Neural cell (in vitro differentiated cells): ENCODE data around the gene RAB3B. TPM values are rescaled to one million over a fixed set of nuclear protein-coding genes. Genes with fewer than 3 reads are reported as not detected.

Experiments
- H2AFZ ChIP-seq: fragments of 200-600, 300-800 bp; sonication (generic), shearing (Covaris generic); 2 replicates; pipeline ENCODE4 v1.6.0; 2014; ENCODE audit warnings: low read depth, mild to moderate bottlenecking, antibody characterized with exemption, low read length, moderate library complexity
- H3F3A ChIP-seq: fragments of 200-600 bp; shearing (Covaris generic); 2 replicates; pipeline ENCODE4 v1.6.1; 2016; ENCODE audit warnings: mild to moderate bottlenecking, moderate library complexity, mixed read lengths, antibody characterized with exemption, low read length; ENCODE audit not compliant: insufficient read depth, poor library complexity, severe bottlenecking
- H3K27ac ChIP-seq: fragments of 200-600, 300-800 bp; sonication (generic), shearing (Covaris generic); 2 replicates; pipeline ENCODE4 v1.5.1; 2014; ENCODE audit warnings: mild to moderate bottlenecking, low read length, moderate library complexity
- H3K27me3 ChIP-seq: fragments of 300-800, 200-600 bp; sonication (generic), shearing (Covaris generic); 2 replicates; pipeline ENCODE4 v1.6.0; 2014; ENCODE audit warnings: mild to moderate bottlenecking, low read depth, low read length, moderate library complexity; ENCODE audit not compliant: insufficient read depth
- H3K36me3 ChIP-seq: fragments of 300-800, 200-600 bp; sonication (generic), shearing (Covaris generic); 2 replicates; pipeline ENCODE4 v1.5.1; 2014; ENCODE audit warnings: mild to moderate bottlenecking, antibody characterized with exemption, low read length, moderate library complexity; ENCODE audit not compliant: insufficient read depth
- H3K4me2 ChIP-seq: fragments of 300-800, 200-600 bp; sonication (generic), shearing (Covaris generic); 2 replicates; pipeline ENCODE4 v1.6.0; 2014; ENCODE audit warnings: mild to moderate bottlenecking, low read length
- H3K4me3 ChIP-seq: fragments of 300-800, 200-600 bp; sonication (generic), shearing (Covaris generic); 2 replicates; pipeline ENCODE4 v1.5.1; 2014; ENCODE audit warnings: mild to moderate bottlenecking, low read length, moderate library complexity
- H3K79me2 ChIP-seq: fragments of 200-600 bp; shearing (Covaris generic); replicated peaks from 2 replicates; pipeline ENCODE4 v1.6.0; 2014; ENCODE audit warnings: mild to moderate bottlenecking, low read length, moderate library complexity; ENCODE audit not compliant: insufficient read depth
- H3K9ac ChIP-seq: fragments of 300-800, 200-600 bp; sonication (generic), shearing (Covaris generic); 2 replicates; pipeline ENCODE4 v1.6.1; 2016; ENCODE audit warnings: mild to moderate bottlenecking, low read length, mixed read lengths
- H3K9me2 ChIP-seq: fragments of 200-600 bp; shearing (Covaris generic); 2 replicates; pipeline ENCODE4 v1.6.1; 2016; ENCODE audit warnings: mild to moderate bottlenecking, low read length, mixed read lengths; ENCODE audit not compliant: insufficient read depth
- H3K9me3 ChIP-seq: fragments of 200-600, 300-800 bp; sonication (generic), shearing (Covaris generic); 2 replicates; pipeline ENCODE4 v1.6.1; 2016; ENCODE audit warnings: mild to moderate bottlenecking, mixed run types, low read length, moderate library complexity, mixed read lengths
- H4K20me1 ChIP-seq: fragments of 200-600 bp; shearing (Covaris generic); 2 replicates; pipeline ENCODE4 v1.6.1; 2016; ENCODE audit warnings: mild to moderate bottlenecking, mixed run types; ENCODE audit not compliant: insufficient read depth
- EP300 ChIP-seq: fragments of 450-650 bp; conservative IDR thresholded peaks from 2 replicates; pipeline ENCODE4 v1.6.1; 2014; ENCODE audit warnings: antibody characterized with exemption, mild to moderate bottlenecking, moderate library complexity; ENCODE audit not compliant: poor library complexity, severe bottlenecking
- EZH2 ChIP-seq: fragments of 200-600, 300-800 bp; shearing (Covaris generic), sonication (generic); IDR thresholded peaks from 2 replicates; pipeline ENCODE4 v1.6.1; 2014; ENCODE audit warnings: antibody characterized with exemption, low read length, borderline replicate concordance, mild to moderate bottlenecking; ENCODE audit not compliant: insufficient read depth, poor library complexity, severe bottlenecking
- MXI1 ChIP-seq: fragments of 450-650 bp; conservative IDR thresholded peaks from 2 replicates; pipeline ENCODE4 v1.6.1; 2014; ENCODE audit warnings: antibody characterized with exemption, mild to moderate bottlenecking; ENCODE audit not compliant: poor library complexity, severe bottlenecking
- POLR2AphosphoS5 ChIP-seq: IDR thresholded peaks from 2 replicates; pipeline ENCODE4 v1.6.1; 2012
- RAD21 ChIP-seq: fragments of 450-650 bp; conservative IDR thresholded peaks from 2 replicates; pipeline ENCODE4 v1.6.1; 2014; ENCODE audit warnings: antibody characterized with exemption, mild to moderate bottlenecking, moderate library complexity
- SMC3 ChIP-seq: fragments of 450-650 bp; conservative IDR thresholded peaks from 2 replicates; pipeline ENCODE4 v1.6.1; 2014; ENCODE audit warnings: antibody characterized with exemption, mild to moderate bottlenecking, moderate library complexity; ENCODE audit not compliant: poor library complexity
- TAF1 ChIP-seq: IDR thresholded peaks from 2 replicates; pipeline ENCODE4 v1.6.1; 2012; ENCODE audit warnings: low read depth
- polyA plus RNA-seq: library from polyadenylated mRNA; depleted of rRNA; stranded (reverse); fragments of >200 nt; gene quantifications from 2 replicates; pipeline ENCODE4 v1.2.3, GENCODE V29; 2014
- TF ChIP-seq, protein P1 (sequence below): fragments of 450-650 bp; IDR thresholded peaks from 2 replicates; pipeline ENCODE4 v1.5.1; 2014; ENCODE audit warnings: antibody characterized with exemption, mild to moderate bottlenecking, moderate library complexity; ENCODE audit not compliant: poor library complexity, severe bottlenecking
- TF ChIP-seq, protein P2 (sequence below): IDR thresholded peaks from 2 replicates; pipeline ENCODE4 v1.6.1; 2012; ENCODE audit warnings: borderline replicate concordance

The RAB3B gene
- polyA plus RNA-seq, 1 donor from 2014 or later: 15.0 TPM

DNA sequence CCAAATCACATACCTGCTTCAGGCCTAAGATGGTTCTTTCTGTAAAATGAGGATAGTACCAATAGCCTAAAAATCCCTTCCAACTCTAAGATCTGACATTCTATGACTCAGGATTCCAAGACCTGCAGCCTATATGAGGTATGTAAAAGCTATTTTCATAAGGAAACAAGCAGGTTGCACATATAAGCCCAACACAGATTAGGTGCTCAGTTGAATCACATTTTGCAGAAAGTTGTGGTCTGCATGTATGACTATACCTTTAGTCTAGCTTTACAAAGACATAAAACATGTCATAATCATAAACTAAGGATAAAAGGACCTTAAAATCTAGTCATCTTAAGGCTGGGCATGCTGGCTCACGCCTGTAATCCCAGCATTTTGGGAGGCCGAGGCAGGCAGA is 35.8 kb upstream of the RAB3B start:
- TF ChIP-seq POLR2AphosphoS5: no peak
- no peak for TF ChIP-seq SMC3
- no peak for TF ChIP-seq TAF1
- TF ChIP-seq EZH2: no peak
- TF ChIP-seq, protein P1, sequence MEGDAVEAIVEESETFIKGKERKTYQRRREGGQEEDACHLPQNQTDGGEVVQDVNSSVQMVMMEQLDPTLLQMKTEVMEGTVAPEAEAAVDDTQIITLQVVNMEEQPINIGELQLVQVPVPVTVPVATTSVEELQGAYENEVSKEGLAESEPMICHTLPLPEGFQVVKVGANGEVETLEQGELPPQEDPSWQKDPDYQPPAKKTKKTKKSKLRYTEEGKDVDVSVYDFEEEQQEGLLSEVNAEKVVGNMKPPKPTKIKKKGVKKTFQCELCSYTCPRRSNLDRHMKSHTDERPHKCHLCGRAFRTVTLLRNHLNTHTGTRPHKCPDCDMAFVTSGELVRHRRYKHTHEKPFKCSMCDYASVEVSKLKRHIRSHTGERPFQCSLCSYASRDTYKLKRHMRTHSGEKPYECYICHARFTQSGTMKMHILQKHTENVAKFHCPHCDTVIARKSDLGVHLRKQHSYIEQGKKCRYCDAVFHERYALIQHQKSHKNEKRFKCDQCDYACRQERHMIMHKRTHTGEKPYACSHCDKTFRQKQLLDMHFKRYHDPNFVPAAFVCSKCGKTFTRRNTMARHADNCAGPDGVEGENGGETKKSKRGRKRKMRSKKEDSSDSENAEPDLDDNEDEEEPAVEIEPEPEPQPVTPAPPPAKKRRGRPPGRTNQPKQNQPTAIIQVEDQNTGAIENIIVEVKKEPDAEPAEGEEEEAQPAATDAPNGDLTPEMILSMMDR: no peak
- no peak for TF ChIP-seq MXI1
- no peak for TF ChIP-seq EP300
- H4K20me1 ChIP-seq: no peaks in the 10 kb centered on the region
- H3K4me2 ChIP-seq: no peak overlapping the region
- no peak overlapping the region for H3K9ac ChIP-seq
- H3K27me3 ChIP-seq: no peaks in the 10 kb centered on the region
- no peak overlapping the region for H2AFZ ChIP-seq
- H3K79me2 ChIP-seq: peaks cover 6% of the 10 kb centered on the region
- H3K9me3 ChIP-seq: no peaks in the 10 kb centered on the region
- no peaks in the 10 kb centered on the region for H3K9me2 ChIP-seq
- H3K36me3 ChIP-seq: no peaks in the 10 kb centered on the region
- H3F3A ChIP-seq: no peaks in the 10 kb centered on the region
- H3K4me3 ChIP-seq: no peak overlapping the region
- no peak overlapping the region for H3K27ac ChIP-seq

DNA sequence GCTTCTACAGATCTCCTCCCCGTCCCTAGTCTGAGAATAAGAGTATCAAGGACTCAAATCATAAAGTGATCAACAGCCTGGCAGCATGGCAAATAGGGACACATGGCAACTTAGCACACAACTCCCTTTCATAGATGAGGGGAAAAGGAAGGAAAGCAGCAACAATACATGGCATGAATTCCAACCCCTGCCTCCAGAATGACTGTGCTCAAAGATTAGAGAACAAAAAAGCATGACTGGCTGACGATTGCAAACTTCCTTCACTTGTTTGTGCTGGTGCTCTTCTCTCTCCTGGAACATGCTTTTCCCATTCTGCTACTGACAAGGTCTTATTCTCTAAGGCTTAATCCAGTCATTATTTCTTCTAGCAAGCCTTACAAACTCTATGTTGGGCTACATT is 31.6 kb upstream of the RAB3B start:
- Histone ChIP-seq H3K4me3 (no peak overlapping the region), H3K36me3 (no peaks in the 10 kb centered on the region)

More for the DNA sequence above, 31.6 kb upstream of the RAB3B start:
- Histone ChIP-seq H4K20me1 (no peaks in the 10 kb centered on the region), H3K27ac (no peak overlapping the region), H3K9ac (no peak overlapping the region), H3K4me2 (no peak overlapping the region), H3K9me2 (no peaks in the 10 kb centered on the region), H3K27me3 (no peaks in the 10 kb centered on the region), H3F3A (no peaks in the 10 kb centered on the region), H3K79me2 (no peaks in the 10 kb centered on the region), H2AFZ (no peak overlapping the region), H3K9me3 (no peaks in the 10 kb centered on the region)
- TF ChIP-seq TAF1: no peak
- no peak for TF ChIP-seq EP300
- no peak for TF ChIP-seq RAD21
- TF ChIP-seq, protein P1: no peak
- no peak for TF ChIP-seq SMC3
- TF ChIP-seq, protein P2, sequence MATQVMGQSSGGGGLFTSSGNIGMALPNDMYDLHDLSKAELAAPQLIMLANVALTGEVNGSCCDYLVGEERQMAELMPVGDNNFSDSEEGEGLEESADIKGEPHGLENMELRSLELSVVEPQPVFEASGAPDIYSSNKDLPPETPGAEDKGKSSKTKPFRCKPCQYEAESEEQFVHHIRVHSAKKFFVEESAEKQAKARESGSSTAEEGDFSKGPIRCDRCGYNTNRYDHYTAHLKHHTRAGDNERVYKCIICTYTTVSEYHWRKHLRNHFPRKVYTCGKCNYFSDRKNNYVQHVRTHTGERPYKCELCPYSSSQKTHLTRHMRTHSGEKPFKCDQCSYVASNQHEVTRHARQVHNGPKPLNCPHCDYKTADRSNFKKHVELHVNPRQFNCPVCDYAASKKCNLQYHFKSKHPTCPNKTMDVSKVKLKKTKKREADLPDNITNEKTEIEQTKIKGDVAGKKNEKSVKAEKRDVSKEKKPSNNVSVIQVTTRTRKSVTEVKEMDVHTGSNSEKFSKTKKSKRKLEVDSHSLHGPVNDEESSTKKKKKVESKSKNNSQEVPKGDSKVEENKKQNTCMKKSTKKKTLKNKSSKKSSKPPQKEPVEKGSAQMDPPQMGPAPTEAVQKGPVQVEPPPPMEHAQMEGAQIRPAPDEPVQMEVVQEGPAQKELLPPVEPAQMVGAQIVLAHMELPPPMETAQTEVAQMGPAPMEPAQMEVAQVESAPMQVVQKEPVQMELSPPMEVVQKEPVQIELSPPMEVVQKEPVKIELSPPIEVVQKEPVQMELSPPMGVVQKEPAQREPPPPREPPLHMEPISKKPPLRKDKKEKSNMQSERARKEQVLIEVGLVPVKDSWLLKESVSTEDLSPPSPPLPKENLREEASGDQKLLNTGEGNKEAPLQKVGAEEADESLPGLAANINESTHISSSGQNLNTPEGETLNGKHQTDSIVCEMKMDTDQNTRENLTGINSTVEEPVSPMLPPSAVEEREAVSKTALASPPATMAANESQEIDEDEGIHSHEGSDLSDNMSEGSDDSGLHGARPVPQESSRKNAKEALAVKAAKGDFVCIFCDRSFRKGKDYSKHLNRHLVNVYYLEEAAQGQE: no peak
- no peak for TF ChIP-seq MXI1
- TF ChIP-seq EZH2: no peak
- TF ChIP-seq POLR2AphosphoS5: no peak
